Measurements from ENCODE around the gene SNORC. TPM values are rescaled to one million over a fixed set of nuclear protein-coding genes. Genes with fewer than 3 reads are reported as not detected.

The SNORC gene
- total RNA-seq, 1 experiment from 2014 or later = 0.24 TPM

DNA sequence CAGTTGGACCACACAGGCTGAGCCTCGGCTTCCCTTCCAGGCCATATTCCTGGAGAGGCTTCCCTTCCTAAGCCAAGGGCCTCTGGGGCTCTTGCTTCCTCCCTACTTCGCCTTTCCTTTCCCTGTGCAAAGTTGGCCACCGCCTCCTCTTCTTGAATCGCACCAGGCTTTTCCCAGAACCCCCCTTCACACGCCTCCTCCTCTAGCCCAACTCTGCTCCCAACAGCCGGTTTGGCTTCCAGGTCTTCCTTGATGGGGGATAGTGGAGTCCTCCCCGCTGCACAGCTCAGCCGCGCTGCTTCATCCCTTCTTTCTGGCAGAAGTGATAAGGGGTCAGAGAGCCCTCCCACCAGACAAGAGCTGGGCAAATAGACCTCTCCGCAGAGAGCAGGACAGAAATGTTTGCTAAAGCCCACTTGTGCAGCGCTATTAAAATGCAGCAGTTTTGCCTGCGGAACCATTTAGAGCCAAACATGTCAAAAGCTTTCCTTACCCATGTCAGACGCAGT lies 56.4 kb downstream of the SNORC start:
- DNase-seq (ENCODE audit: low read depth) = no peak

DNA sequence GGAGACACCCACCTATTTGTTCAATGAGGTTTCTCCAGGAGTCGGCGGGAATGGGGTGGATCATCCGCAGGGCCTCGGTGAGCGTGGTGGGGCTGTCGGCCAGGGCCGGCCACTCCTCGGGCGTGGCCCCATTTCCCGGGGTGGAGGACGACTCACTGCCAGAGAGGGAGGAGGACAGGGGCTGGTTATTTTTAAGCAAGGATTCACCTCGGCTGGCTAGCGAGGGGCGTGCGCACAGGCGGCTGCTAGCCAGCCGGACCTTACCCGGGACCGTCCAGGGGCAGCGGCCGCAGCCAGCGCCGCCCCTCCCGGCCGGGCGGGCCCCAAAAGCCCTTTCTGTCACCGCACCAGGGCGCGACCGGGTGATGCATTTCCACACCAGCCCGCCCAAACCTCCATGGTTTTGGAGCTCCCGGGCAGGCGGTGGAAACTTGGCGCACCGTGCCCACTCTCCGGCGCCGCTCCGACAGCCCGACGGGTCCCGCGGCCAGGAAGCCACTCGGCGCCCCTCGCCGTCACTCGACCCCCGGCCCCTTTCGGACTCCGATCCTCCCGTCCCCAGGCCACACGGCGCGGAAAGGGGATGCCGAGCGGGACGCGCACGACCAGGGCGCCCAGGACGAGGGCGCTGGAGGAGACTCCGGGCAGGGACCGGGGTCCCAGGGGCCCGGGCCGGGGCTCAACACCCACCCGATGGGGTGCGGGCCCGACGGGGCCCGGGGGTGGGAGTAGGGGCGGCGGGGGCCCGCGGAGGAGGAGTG lies 57.1 kb downstream of the SNORC start:
- DNase-seq (ENCODE audit: low read depth) = peak; percentile 75

DNA sequence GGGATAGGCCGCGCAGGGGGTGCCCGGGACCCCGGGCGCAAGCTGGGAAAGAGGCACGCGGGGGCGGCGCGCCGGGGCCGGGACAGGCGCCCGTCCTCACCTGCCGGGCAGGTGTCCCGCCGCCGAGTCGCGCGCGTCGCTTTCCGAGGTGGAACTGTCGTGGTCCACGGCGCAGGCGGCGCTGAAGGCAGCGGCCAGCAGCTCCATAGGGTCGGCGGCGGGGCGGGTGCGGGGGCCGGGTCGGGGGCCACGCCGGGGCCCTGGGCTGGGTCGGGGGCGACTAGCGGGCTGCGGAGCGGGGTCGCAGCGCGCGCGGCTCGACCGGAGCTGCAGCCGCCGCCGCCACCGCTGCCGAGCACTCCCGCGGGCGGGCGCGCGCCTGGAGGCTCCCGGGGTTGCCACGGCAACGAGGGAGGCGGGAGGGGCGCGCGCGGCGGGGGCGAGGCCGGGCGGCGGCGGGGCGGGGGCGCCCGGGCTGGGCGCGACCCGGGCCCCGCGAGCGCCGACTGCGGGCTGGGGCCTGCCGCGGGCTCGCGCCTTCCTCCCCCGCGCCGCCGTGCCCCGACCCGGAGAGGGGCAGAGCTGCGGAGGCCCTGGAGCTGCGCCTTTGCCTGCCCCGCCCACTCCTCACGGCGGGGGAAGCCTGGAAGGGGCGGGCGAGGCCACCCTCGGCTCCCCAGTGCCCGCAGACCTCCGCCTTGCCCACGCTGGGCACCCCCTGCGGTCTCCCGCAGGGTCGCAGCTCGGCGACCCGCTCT lies 57.9 kb downstream of the SNORC start:
- DNase-seq (ENCODE audit: low read depth) = peak; percentile 23

Other genes starting within 250 kb of the SNORC start
- gene EFHD1, start 236.7 kb upstream of the SNORC start, total RNA-seq (2014; rRNA removed; shearing (Covaris generic)) = 1.2 and 1.7 TPM in 2 replicates
- gene GIGYF2, start 172.9 kb upstream of the SNORC start, total RNA-seq (2014; rRNA removed; shearing (Covaris generic)) = 36.3 and 46.9 TPM in 2 replicates
- not detected in 2 replicates for gene KCNJ13, start 93.7 kb upstream of the SNORC start, total RNA-seq (2014; rRNA removed; shearing (Covaris generic))
- 35.4 and 38.4 TPM in 2 replicates for gene NGEF, start 143.0 kb downstream of the SNORC start, total RNA-seq (2014; rRNA removed; shearing (Covaris generic))
- gene NEU2, start 162.4 kb downstream of the SNORC start, total RNA-seq (2014; rRNA removed; shearing (Covaris generic)) = not detected in 2 replicates
- gene INPP5D, start 190.1 kb downstream of the SNORC start, total RNA-seq (2014; rRNA removed; shearing (Covaris generic)) = 0.24 and 1.1 TPM in 2 replicates